ENCODE data around the gene PRDM16.
"Not testable (repeated sequence)": the region's sequence is repeated elsewhere in the genome, so short reads cannot be mapped to it uniquely, and the experiment has no call there.

Gene PRDM16

DNA sequence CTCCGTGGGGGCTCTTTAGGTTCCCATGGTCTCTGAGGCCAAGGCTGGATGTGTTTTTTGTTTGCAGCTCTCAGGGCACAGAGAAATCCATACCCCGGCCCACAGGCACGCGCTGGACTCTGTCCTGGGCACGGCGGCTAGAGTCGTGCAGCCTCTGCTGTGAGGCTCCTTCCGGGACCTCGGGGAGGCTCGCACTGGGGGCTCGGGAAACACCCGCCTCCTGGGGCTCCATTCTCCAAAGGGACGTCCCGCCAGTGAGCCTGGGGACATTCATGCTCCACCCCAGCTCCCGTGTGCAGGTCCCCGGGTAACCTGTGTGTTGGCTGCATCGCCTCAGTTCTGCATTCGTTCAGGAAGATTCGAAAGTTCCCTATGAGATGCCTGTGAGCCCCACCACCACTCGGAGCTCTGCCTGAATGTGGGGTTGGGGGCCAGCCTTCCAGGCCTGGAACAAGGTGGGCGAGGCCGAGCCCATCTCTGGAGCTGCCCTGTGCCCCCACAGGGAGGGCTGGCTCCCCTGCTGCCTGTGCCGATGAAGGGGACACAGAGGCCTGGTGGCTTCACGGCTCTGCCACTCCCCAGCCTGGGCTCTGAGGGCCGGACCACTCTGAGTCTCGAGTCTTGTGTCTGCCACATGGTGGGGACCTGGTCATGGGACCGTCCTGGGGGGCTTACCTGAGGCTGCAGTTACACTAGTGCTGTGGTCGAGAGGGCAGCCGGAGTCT is 203.5 kb downstream of the PRDM16 start:
- no peak for DNase-seq

DNA sequence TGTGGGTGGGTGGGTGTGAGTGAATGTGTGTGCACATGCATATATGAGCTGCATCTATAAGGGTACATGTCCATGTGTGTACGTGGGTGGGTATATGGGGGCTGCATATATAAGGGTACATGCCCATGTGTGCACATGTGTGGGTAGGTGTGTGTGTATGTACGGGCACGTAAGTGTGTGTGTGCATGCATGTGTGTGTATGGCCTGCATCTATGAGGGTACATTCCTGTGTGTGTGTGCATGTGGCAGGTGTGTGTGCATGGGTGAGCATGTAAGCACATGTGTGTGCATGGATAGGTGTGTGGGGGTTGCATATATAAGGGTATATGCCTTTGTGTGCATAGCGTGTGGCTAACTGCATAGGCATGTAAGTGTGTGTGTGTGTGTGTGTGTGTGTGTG is 204.4 kb downstream of the PRDM16 start:
- no peak for DNase-seq

DNA sequence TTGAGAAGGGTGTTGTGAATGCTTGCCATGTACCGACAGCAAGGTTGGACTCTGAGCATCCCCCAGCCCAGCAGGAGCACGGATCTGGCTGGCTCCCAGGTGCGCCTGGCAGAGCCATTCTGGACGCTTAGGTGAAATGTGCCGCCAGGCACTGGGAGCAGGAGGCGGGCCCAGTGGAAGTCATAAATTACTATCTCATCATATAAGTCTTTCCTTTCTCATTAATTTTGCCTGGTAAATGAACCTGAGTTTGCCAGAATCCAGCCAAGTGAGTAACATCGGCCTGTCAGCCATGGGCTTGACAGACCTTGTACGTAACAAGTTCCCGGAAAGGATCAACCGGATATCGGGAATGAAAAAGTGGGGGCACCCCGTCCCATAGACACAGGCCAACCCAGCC is 206.0 kb downstream of the PRDM16 start:
- no peak for DNase-seq

DNA sequence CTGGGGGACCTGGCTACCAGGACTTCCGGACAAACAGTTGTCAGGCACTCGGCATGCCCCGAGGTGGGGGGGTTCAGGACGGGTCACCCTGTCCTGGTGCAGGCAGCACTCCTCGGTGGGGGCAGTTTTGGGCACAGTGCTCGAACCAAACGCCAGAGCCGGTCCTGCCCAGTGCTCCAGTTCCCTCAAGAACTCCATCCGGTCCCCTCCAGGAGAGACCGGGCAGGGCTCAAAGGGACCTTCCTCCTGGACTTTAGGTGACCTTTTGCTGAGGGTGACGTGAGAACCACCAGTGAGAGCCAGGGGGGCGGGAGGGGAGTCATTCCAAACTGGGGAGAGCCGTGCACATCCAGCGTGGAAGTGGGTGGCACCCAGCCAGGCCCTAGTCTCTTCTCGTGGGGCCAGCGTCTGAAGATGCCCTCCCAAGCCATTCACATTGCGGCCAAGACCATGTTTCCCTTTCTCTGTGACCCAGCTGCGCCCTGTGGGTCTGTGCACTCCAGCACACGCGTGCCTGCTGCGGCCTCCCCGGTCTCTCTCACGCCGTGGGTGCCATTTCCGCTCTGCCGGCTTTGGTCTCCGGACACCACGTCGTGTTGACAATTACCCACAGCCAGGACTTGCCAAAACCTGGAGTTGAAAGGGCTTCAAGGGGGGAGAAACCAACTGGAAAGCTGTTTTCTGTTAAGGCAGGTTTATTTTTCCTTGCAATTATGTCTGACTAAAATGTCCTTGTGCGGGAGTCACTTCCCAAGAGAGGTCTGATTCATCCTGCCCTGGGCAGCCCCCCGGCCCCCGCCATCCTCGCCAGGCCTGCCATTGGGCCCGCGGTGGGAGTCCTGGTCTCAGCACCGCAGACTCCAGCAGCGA is 206.7 kb downstream of the PRDM16 start:
- DNase-seq: no peak

DNA sequence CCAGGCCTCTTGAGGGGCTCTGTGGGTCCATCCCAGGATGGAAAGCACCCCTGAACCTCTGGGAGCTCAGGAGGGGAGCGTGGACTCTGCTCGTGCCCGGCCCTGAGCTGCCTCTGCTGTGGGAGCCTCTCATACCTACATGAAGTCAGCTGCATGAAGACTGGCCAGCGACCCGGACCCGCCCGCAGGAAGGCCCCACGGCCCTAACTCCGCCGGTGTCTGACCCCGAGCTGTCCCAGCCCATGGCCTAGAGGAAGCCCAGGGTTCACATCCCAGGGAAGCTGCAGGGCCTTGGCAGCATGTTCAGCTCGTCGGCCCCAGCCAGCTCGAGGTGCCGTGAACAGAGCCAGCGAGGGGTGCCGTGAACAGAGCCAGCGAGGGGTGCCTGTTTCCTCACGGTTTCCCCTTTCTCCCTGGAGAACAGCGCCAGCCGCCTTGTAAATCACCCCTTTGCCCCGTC is 207.4 kb downstream of the PRDM16 start:
- no peak for DNase-seq

DNA sequence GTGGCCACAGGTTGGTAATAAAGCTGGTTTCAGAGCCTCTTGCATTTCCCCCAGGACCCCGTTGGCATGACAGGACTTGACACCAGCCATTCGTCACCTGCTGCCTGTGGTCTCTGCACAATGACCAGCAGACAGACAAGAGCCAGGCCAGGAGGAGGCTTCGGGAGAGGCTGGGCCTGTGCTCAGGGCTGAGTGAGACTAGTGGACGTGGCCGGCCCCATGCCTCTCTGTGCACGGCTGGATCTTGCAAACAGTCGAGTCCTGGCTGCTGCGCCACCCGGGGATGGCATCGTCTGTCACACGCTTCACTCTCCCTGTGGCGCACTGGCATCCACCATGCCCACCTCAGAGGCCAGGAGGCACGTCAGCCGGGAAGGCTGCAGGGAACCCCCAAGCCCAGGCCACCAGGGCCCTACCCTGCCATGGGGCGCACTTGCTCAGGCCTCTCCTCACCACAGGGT is 208.0 kb downstream of the PRDM16 start:
- no peak for DNase-seq

DNA sequence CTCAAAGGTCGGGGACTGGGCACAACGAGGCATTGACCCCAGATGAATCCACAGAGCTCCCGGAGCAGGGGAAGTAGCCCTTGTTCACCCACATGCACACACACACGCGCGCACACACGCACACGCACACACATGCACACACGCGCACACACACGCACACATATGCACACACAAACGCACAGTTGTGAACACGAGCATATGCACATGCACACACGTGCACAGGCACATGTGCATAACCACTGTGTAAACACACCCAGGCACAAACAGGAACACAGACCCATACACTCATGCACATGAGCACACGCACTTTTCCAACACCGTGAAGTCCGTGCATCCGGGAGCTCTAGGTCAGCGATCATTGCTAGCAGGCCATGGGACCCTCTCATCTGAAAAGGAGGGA is 208.6 kb downstream of the PRDM16 start:
- no peak for DNase-seq

DNA sequence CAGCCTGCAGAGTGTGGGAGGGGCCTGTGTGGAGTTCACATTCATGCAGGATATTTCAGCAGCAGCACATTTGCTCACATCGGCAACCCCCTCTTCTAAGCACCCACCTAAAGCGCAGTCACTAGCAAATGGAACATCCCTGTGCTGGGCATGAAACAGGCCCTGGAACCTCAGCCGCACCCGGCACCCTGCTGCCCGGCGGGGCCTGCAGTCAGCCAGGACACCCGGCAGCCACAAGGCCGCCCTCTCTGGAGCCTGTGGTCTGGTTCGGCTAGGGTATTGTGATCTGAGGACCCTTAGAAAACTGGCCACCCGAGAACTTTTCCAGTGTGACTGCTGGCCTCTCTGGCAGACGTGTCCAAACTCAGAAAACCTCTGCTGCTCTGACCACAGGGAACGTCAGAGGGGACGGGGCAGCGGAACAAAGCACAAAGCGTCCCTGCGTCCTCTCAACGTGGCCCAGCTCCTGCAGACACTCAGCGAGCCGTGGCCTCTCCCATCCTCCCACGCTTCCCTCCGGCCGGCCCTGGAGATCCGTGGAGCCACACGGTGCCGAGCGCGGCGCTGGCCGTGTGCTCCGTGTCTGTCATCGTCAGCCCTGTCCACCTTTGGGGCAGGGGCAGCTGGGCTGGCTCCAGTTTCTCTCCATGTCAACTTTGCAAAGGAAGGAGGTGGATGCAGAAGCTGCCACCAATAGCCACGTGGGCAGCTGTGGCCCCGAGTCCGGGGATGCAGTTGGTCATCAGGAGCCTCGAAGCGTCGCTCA is 209.6 kb downstream of the PRDM16 start:
- no peak for DNase-seq

DNA sequence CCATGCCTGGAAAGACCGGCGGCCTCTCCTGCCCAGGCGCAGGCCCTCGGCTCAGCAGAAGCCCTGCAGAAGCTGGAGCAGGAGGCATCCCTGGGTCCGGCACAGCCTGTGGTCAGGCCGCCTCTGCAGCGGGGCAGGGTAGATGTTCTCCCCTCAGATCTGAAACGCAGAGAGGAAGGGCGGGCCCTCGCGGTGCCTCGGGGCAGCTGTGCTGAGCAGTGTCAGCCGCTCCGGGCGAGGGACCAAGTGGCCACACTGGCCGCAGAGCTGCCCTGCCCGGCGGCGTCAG is 210.1 kb downstream of the PRDM16 start:
- no peak for DNase-seq

DNA sequence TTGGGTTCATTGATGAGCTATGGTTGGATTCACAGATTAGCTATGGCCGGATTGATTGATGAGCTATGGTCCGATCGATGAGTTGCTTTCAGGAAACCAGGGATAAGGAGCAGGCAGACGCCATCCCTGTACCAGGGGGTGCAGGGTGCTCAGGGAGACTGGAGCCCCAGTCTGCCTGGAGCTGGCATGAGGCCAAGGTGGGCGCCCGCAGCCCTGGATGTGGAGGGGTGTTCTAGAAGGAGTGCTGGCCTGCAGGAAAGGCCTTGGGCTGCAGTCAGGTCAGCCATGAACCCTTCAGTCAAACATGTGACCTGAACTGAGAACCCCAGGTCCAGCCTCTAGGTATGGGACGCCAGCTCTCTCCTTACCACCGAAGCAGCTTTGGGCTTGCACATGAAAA is 212.7 kb downstream of the PRDM16 start:
- DNase-seq: no peak

DNA sequence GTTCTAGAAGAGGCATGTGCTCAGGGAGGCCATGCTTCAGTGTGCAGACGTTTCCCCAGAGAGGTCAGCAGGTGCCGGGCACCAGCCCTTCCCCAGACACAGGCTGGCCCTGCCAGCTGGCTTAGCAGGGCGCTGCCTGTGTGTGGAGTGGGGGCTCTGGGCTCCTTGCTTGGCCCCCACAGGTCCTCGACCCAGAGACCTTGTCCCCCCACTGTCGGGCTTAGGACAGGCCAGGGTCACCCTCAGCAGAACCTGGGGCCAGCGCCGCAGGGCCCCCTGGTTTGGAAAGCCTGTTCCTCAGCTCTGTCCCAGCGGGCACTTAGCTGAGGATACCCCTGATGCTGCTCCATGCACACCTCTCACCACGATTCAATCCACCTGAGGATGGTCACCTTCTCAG is 213.2 kb downstream of the PRDM16 start:
- DNase-seq: no peak

DNA sequence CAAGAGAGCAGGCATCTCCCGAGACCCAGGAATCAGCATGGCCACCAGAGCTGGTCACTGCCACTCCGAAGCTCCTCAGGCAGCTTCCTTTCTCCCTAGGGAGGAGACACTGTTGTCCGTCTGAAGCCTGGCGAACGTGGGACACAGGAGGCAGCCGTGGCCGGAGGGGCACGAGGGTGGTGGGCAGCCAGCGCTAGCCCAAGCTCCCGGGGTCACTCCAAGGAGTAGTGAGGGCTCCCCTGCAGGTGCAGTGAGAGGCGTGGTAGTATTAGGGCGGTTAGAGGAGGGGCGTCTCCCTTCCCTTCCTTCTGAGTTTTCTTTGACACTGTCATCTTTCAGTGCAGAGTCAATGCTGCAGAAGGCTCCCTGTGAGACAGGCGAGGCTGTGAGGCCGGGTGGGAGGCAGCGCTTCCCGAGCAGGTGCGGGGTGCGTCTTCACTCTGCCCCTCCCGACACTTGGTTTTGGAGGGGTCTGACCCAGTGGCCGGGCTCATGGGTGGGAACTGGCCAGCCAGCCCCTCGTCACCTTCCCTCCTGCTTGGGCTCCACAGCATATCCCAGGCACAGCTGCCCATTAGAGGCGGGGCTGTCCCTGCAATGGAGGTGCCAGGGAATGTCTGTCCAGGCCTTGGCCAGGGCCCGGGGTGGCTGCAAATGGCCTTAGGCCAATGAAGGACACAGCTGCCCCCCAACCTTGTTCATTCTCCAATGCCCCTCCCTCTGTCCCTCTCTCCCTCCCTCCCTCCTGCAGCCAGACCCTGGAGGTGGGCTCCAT is 213.8 kb downstream of the PRDM16 start:
- DNase-seq: no peak

DNA sequence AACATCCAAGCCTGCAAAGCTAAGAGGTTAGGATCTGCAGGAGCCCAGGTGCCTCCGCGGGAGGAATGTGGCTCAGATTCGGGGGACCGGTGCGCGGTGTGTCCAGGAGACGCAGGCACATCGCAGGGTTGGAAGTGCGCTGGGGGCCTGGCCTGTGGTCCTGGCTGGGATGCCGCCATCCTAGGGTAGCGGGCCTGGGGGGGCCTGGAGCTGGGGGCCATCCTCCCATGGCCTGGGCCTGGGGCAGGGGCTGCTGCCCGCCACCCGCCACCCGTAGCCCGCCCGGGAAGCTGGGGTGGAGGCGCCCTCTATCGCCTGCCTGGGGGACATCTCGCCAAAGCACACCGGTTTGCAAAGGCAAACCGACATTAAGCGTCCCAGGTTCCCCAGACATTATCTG is 214.8 kb downstream of the PRDM16 start:
- DNase-seq: no peak

DNA sequence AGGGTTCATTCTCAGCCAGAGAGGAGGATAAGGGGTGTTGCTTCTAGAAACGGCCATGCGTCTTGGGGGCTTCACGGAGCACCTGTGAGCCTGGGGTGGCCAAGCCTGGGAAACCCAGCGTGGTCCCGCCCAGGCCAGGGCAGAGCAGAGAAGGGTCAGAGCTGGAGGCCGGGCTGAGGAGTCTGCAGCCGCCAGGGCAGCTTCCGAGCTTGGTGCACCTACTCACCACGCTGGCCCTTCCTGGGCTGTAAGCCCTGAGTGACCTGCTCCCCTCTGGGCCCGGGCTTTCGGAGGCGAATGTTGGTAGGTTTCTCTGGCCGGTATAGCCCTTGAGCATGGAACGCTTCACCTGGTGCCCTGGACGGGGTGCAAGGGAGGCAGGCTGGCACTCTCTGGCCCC is 215.7 kb downstream of the PRDM16 start:
- no peak for DNase-seq

DNA sequence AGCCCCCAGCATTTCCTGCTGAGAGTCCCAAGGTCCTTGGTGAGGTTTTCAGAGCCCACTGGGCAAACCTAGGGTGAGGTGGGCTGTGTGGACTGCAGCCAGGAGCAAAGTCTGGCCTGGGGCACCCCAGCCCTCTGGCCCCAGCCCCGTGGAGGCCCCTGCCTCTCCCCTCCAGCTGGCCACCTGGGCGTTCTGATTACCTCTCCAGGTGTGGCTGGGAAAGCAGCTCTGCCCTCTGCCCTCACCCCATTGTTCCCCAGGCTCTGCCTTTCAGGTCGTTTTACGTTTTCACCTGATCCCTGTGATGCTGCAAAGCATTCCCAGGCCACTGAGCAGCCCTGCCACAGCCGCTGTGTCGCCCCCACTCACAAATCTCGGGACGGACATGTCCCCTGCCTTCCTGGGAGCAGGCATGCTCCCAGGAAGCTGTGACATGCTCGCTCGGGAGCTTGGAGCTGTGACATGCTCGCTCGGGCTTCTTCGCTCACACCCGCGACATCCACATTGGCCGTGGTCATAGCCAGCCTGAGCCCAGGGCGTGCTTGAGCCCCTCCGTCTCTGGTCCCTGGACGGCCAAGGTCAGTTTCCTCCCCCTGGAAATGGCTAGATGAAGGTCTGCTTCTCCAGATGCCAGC is 216.2 kb downstream of the PRDM16 start:
- DNase-seq: no peak

DNA sequence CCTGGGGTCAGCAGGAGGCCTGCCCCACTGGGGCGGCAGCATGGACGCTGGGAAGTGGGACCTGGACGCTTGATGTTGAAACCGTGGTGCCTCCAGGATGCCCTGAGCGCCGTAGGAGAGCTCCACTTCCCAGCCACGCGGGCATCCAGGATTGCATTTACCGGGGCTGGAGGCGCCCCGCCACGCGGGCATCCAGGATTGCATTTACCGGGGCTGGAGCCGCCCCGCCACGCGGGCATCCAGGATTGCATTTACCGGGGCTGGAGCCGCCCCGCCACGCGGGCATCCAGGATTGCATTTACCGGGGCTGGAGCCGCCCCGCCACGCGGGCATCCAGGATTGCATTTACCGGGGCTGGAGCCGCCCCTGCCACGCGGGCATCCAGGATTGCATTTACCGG is 218.1 kb downstream of the PRDM16 start:
- not testable (repeated sequence) for DNase-seq

DNA sequence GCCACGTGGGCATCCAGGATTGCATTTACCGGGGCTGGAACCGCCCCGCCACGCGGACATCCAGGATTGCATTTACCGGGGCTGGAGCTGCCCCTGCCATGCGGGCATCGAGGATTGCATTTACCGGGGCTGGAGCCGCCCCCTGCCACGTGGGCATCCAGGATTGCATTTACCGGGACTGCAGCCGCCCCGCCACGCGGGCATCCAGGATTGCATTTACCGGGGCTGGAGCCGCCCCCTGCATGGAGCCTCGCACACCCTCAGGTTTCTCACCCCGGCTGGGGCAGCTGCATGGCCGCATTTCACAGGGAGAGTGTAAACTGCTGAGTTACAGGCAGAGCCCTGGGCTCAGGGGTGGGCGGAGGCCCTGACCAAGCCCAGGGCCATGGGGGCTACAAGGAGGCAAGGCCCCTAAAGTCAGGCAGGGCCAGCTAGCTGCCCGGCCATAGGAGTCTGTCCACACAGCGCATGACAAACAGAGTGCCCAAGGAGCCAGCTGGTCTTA is 218.7 kb downstream of the PRDM16 start:
- no peak for DNase-seq

DNA sequence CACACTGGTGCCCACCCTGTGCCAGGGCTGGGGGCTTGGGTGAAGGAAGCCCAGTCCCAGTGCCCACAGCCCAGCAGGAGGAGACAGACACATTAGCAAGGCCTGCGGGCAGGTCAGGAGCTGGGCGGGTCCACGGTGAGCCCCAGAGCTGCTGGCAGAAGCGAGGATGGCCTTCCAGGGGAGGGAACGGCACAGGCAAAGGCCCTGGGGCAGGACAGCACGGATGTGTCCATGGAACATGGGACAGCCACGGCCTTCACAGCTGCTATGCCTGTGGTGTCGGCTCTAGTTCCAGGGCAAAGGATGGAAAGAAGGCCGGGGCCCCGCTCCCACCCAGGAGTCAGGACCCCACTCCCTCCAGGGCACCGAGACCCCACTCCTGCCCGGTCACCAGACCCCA is 220.5 kb downstream of the PRDM16 start:
- no peak for DNase-seq

DNA sequence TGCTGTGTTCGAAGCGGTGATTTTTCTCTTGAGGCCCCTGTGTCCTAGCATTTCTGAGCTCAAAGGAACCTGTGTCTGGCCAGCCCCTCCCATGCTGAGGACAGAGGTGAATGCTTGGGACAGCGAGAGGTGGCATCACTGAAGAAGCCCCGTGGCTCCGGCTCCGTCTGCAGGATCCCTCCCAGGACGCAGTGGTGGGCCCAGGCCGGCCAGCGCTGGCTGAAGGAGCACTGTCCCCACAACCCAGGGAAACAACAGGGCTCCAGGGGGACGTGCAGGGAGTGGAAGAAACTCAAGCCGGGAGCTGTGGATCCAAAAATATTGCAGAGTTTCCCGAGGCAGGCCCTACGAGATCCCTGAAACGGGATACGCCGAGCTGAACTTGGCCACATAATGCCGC is 221.4 kb downstream of the PRDM16 start:
- DNase-seq: no peak

DNA sequence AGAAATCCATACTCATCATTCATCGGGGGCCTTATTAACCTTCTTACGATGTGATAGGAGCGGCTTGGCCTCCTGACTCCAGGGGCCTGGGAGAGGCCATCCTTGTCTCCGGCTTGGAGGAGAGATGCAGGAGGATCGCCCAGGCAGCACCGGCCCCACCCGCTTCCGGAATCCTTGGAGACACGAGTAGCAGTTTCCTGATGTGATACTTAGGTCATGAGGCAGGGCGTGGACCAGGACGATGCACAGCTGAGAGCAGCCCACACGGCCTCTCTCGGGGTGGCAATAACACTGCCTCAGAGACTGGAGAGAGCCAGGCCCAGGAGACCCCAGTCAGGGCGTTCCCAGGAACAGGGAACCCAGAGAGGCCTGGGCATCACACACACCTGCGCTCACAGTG is 221.9 kb downstream of the PRDM16 start:
- DNase-seq: no peak

DNA sequence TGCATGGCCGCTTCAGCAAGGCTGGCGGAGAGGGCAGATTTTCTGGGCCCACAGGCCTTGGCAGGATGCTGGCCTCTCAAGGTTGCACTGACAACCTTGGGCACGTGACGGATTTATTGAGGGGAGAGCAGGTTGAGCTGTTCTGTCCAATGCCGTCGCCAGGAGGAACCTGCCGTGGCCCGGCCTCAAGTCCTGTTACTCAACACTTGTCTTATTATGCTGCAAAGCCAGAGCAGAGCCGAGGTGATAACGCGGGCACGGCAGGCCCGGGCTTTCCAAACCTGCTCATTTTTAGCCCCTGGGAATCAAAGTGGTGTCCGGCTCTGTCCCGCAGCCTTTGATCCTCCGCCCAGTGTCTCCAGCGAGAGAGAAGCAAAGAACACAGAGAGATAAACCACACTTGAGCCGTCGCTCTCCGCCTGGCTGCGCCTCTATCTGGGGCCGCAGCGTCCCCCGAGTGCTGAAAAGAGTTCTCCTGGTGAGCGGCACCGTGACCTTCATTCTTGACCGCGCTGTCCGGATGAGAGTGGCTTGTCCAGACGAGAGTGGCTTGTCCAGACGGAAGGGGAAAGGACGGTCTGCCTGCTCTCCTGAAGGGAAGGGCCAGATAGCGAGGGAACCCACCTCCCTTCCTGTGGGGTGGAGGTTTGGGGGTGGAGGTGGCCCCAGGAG is 223.2 kb downstream of the PRDM16 start:
- DNase-seq: no peak
